Measurements from ENCODE around the gene TUT7.

The TUT7 gene

DNA sequence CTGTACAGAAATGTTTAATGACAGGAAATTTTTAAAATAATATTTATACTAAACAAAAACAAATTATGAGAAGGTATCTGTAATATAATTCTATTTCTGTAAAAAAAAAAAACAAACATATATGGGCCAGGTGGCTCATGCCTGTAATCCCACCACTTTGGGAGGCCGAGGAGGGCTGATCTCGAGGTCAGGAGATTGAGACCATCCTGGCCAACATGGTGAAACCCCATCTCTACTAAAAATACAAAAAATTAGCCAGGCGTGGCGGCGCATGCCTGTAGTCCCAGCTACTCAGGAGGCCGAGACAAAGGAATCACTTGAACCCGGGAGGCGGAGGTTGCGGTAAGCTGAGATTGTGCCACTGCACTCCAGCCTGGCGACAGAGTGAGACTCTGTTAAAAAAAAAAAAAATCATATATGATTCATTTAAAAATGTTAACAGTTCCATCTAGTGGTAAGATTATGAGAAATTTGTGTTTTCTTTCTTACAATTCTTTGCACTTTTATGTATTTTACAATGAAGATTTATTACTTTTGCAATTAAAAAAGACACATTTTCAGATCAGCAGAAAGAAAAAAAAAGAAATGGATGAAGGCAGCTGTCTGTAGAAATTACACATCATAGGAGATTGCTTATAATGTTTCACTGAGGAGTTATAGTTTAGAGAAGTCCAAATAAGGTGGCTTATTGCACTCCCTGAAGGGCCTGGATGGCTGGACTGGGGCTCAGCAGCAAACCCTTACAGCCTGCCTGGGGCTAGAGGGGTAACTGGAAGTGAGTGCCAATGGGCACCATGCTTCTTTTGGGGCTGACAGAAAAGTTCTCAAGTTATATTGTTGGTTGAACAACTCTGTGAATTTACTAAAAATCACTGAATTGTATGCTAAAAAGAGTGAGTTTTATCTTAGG, 115.1 kb downstream of the TUT7 start:
- TF ChIP-seq, protein P1, sequence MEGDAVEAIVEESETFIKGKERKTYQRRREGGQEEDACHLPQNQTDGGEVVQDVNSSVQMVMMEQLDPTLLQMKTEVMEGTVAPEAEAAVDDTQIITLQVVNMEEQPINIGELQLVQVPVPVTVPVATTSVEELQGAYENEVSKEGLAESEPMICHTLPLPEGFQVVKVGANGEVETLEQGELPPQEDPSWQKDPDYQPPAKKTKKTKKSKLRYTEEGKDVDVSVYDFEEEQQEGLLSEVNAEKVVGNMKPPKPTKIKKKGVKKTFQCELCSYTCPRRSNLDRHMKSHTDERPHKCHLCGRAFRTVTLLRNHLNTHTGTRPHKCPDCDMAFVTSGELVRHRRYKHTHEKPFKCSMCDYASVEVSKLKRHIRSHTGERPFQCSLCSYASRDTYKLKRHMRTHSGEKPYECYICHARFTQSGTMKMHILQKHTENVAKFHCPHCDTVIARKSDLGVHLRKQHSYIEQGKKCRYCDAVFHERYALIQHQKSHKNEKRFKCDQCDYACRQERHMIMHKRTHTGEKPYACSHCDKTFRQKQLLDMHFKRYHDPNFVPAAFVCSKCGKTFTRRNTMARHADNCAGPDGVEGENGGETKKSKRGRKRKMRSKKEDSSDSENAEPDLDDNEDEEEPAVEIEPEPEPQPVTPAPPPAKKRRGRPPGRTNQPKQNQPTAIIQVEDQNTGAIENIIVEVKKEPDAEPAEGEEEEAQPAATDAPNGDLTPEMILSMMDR (IDR thresholded peaks at IDR 0.05; ENCODE audit: insufficient read depth, low read length, poor library complexity, severe bottlenecking) = no peak
- H3K27me3 ChIP-seq (replicated peaks; ENCODE audit: control insufficient read depth, insufficient read depth, low read length) = no peaks in the 10 kb centered on the region
- no peaks in the 10 kb centered on the region for H3K36me3 ChIP-seq (ENCODE audit: control insufficient read depth, insufficient read depth, low read length)
- DNase-seq (ENCODE audit: extremely low read depth, insufficient read length) = no peak
- H3K4me3 ChIP-seq (replicated peaks; ENCODE audit: low read depth, low read length) = no peak overlapping the region
